ENCODE measurements around the gene CBARP. TPM values are rescaled to one million over a fixed set of nuclear protein-coding genes. Genes with fewer than 3 reads are reported as not detected.

CBARP gene
- total RNA-seq, 4 donors from 2014 or later = 0.58 to 1.0 (median 0.99) TPM; not detected in 1

GRCh38 chr19:1217366-1217765 is 20.4 kb downstream of the CBARP start:
- Histone ChIP-seq H3K4me1 (peaks cover 82 to 92% (median 88%) of the 10 kb centered on the region in 4 donors), H3K36me3 (peaks cover 0 to 39% (median 32%) of the 10 kb centered on the region in 4 donors), H3K4me3 (no peak overlapping the region), H3K9me3 (no peaks in the 10 kb centered on the region), H3K27me3 (no peaks in the 10 kb centered on the region), H3K27ac (replicated peaks in 1 of 4) (peak overlapping the region; percentile 80 to 85 (median 82))
- no peak for TF ChIP-seq POLR2A (IDR thresholded peaks at IDR 0.05; ENCODE audit: low read depth)
- TF ChIP-seq, protein P1, sequence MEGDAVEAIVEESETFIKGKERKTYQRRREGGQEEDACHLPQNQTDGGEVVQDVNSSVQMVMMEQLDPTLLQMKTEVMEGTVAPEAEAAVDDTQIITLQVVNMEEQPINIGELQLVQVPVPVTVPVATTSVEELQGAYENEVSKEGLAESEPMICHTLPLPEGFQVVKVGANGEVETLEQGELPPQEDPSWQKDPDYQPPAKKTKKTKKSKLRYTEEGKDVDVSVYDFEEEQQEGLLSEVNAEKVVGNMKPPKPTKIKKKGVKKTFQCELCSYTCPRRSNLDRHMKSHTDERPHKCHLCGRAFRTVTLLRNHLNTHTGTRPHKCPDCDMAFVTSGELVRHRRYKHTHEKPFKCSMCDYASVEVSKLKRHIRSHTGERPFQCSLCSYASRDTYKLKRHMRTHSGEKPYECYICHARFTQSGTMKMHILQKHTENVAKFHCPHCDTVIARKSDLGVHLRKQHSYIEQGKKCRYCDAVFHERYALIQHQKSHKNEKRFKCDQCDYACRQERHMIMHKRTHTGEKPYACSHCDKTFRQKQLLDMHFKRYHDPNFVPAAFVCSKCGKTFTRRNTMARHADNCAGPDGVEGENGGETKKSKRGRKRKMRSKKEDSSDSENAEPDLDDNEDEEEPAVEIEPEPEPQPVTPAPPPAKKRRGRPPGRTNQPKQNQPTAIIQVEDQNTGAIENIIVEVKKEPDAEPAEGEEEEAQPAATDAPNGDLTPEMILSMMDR (IDR thresholded peaks at IDR 0.05) = no peak
- TF ChIP-seq EP300 (IDR thresholded peaks at IDR 0.05) = no peak
- TF ChIP-seq POLR2AphosphoS5 (IDR thresholded peaks at IDR 0.05) = no peak
- DNase-seq (ENCODE audit: extremely low spot score) = no peak
- intact Hi-C loops (cut with DNase I) = no loop called here
- 78% methylated on average over 15 of the region's 15 CpGs for WGBS

GRCh38 chr19:1216756-1217155 is 21.0 kb downstream of the CBARP start:
- peaks cover 0 to 34% (median 28%) of the 10 kb centered on the region in 4 donors for H3K36me3 ChIP-seq
- intact Hi-C loops (cut with DNase I) = no loop called here
- no peak overlapping the region for H3K4me3 ChIP-seq
- H3K4me1 ChIP-seq = peaks cover 81 to 91% (median 87%) of the 10 kb centered on the region in 4 donors
- 81% methylated on average over 12 of the region's 12 CpGs for WGBS
- no peaks in the 10 kb centered on the region for H3K9me3 ChIP-seq
- H3K27ac ChIP-seq (replicated peaks in 1 of 4) = peak overlapping the region; percentile 80 to 85 (median 82)
- DNase-seq (ENCODE audit: extremely low spot score) = no peak
- no peak for TF ChIP-seq POLR2AphosphoS5 (IDR thresholded peaks at IDR 0.05)
- TF ChIP-seq, protein P1 (IDR thresholded peaks at IDR 0.05) = no peak
- H3K27me3 ChIP-seq = no peaks in the 10 kb centered on the region

DNA sequence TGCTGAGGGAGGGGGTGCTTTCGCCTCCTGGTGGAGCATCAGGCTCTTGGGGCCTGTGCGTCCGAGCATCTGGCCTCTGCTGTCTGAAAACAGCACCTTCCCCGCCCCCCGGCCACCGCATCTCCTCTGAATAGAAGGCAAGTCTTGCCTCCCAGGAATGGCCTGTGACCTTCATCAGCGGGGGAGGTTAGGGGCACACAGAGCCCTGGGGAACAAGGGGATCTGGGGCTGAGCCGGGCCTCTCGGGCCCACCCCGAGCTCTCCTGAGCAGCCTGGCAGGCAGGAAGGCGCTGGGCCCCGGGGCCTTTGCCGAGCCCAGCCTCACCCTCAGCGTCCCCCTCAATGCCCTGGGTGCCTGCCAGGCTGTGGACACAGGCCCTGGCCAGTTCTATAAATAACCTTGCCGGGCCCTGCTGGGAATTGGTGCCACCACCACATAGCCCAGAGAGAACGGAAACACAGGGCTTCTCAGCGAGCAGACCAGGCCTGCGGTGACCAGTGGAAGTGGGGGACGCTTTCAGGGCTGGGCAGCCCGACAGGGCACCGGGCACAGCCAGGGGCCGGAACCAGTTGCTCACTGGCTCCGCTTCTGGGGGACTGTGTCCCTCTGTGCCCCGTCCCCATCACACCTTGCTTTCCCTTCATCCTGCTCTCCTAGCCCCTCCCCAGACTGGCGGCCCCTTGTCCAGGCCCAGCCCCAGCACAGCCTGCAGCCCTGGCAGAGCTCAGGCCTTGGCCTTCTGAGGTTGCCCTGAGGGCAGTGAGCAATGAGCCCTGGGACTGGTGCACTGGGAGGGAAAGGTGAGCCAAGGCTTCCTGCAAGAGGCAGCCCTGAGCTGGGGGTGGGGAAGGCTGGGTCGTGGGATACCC is 22.7 kb downstream of the CBARP start:
- H3K27me3 ChIP-seq = no peaks in the 10 kb centered on the region
- peaks cover 0 to 30% (median 12%) of the 10 kb centered on the region in 4 donors for H3K36me3 ChIP-seq
- TF ChIP-seq, protein P1 (IDR thresholded peaks at IDR 0.05) = no peak
- peak in 1 of 2 donors; percentile 45 for TF ChIP-seq POLR2AphosphoS5 (IDR thresholded peaks at IDR 0.05)
- peak overlapping the region; percentile 14 to 29 (median 24) for H3K4me3 ChIP-seq
- no peak for DNase-seq (ENCODE audit: extremely low spot score)
- WGBS = 45% methylated on average over 23 of the region's 26 CpGs
- peaks cover 86 to 94% (median 91%) of the 10 kb centered on the region in 4 donors for H3K4me1 ChIP-seq
- H3K9me3 ChIP-seq = no peaks in the 10 kb centered on the region
- intact Hi-C loops (cut with DNase I) = no loop called here
- peak overlapping the region; percentile 80 to 85 (median 82) for H3K27ac ChIP-seq (replicated peaks in 1 of 4)

GRCh38 chr19:1214299-1214861 is 23.4 kb downstream of the CBARP start:
- H3K27ac ChIP-seq (replicated peaks in 1 of 4) = peak overlapping the region; percentile 80 to 85 (median 82)
- H3K9me3 ChIP-seq = no peaks in the 10 kb centered on the region
- DNase-seq (ENCODE audit: extremely low spot score) = no peak
- intact Hi-C loops (cut with DNase I) = no loop called here
- peaks cover 93 to 99% (median 94%) of the 10 kb centered on the region in 4 donors for H3K4me1 ChIP-seq
- H3K36me3 ChIP-seq = peaks cover 0 to 29% (median 12%) of the 10 kb centered on the region in 4 donors
- no peaks in the 10 kb centered on the region for H3K27me3 ChIP-seq
- peak overlapping the region; percentile 14 to 32 (median 26) for H3K4me3 ChIP-seq
- 48% methylated on average over 12 of the region's 21 CpGs for WGBS
- no peak for TF ChIP-seq POLR2A (IDR thresholded peaks at IDR 0.05; ENCODE audit: low read depth)
- TF ChIP-seq, protein P1 (IDR thresholded peaks at IDR 0.05) = no peak
- TF ChIP-seq EP300 (IDR thresholded peaks at IDR 0.05) = no peak
- no peak for TF ChIP-seq POLR2AphosphoS5 (IDR thresholded peaks at IDR 0.05)

All from esophagus muscularis mucosa (tissue), 4 donors.